Neuron (in vitro differentiated cells): Measurements from ENCODE around the gene MACF1.
"Not testable (repeated sequence)": the region's sequence is repeated elsewhere in the genome, so short reads cannot be mapped to it uniquely, and the experiment has no call there.

ENCODE experiments used
- H2AFZ ChIP-seq: one replicate; pipeline ENCODE4 v1.6.1; 2013; ENCODE audit warnings: low read depth, mild to moderate bottlenecking, inconsistent platforms, low read length, moderate library complexity
- H3K27me3 ChIP-seq: one replicate; pipeline ENCODE4 v1.6.1; 2013; ENCODE audit warnings: low read length; ENCODE audit not compliant: insufficient read depth
- H3K36me3 ChIP-seq: one replicate; pipeline ENCODE4 v1.6.1; 2013; ENCODE audit warnings: low read length; ENCODE audit not compliant: insufficient read depth
- H3K4me1 ChIP-seq: one replicate; pipeline ENCODE4 v1.6.1; 2013; ENCODE audit warnings: low read length; ENCODE audit not compliant: insufficient read depth
- H3K4me3 ChIP-seq: 2 replicates; pipeline ENCODE4 v1.5.1; 2013; ENCODE audit warnings: mild to moderate bottlenecking, low read length, moderate library complexity
- H3K9me3 ChIP-seq: one replicate; pipeline ENCODE4 v1.6.1; 2013; ENCODE audit warnings: low read length

MACF1 gene

GRCh38 chr1:39494671-39495410, 290.3 kb downstream of the MACF1 start:
- no peaks in the 10 kb centered on the region for H3K36me3 ChIP-seq
- H3K4me1 ChIP-seq, result peaks cover 3% of the 10 kb centered on the region
- H3K4me3 ChIP-seq, result no peak overlapping the region
- peaks cover 23% of the 10 kb centered on the region for H3K27me3 ChIP-seq
- H2AFZ ChIP-seq, result no peak overlapping the region
- no peaks in the 10 kb centered on the region for H3K9me3 ChIP-seq

- H3K4me1 ChIP-seq, H3K36me3 ChIP-seq, H2AFZ ChIP-seq: not testable (repeated sequence)
Measured at GRCh38 chr1:39496520-39496919, 292.0 kb downstream of the MACF1 start.

GRCh38 chr1:39497585-39497984, 293.1 kb downstream of the MACF1 start:
- H2AFZ ChIP-seq, result no peak overlapping the region
- H3K4me3 ChIP-seq, result no peak overlapping the region
- H3K9me3 ChIP-seq, result no peaks in the 10 kb centered on the region
- H3K4me1 ChIP-seq, result peaks cover 9% of the 10 kb centered on the region
- H3K36me3 ChIP-seq, result no peaks in the 10 kb centered on the region
- peaks cover 13% of the 10 kb centered on the region for H3K27me3 ChIP-seq

More at GRCh38 chr1:39496520-39496919, 292.0 kb downstream of the MACF1 start:
- not testable (repeated sequence) for H3K4me3 ChIP-seq, H3K9me3 ChIP-seq
- H3K27me3 ChIP-seq, result peaks cover 18% of the 10 kb centered on the region

- H2AFZ ChIP-seq, H3K36me3 ChIP-seq, H3K4me3 ChIP-seq, H3K9me3 ChIP-seq, H3K4me1 ChIP-seq, H3K27me3 ChIP-seq: not testable (repeated sequence)
Measured at GRCh38 chr1:39498096-39498710, 293.7 kb downstream of the MACF1 start.

GRCh38 chr1:39498821-39499220, 294.3 kb downstream of the MACF1 start:
- H3K4me1 ChIP-seq, H3K27me3 ChIP-seq, H2AFZ ChIP-seq, H3K9me3 ChIP-seq, H3K4me3 ChIP-seq, H3K36me3 ChIP-seq: not testable (repeated sequence)

- Histone ChIP-seq H3K4me1 (peaks cover 9% of the 10 kb centered on the region), H3K4me3 (no peak overlapping the region), H3K36me3 (no peaks in the 10 kb centered on the region), H2AFZ (no peak overlapping the region), H3K9me3 (peaks cover 2% of the 10 kb centered on the region), H3K27me3 (no peaks in the 10 kb centered on the region)
Measured at GRCh38 chr1:39499668-39500067, 295.2 kb downstream of the MACF1 start.

GRCh38 chr1:39500862-39501389, 296.4 kb downstream of the MACF1 start:
- H3K9me3 ChIP-seq, result peaks cover 2% of the 10 kb centered on the region
- no peak overlapping the region for H3K4me3 ChIP-seq
- H3K4me1 ChIP-seq, result peaks cover 9% of the 10 kb centered on the region
- H2AFZ ChIP-seq, result no peak overlapping the region
- H3K36me3 ChIP-seq, result no peaks in the 10 kb centered on the region
- H3K27me3 ChIP-seq, result no peaks in the 10 kb centered on the region

- H3K27me3 ChIP-seq, result no peaks in the 10 kb centered on the region
- peaks cover 2% of the 10 kb centered on the region for H3K9me3 ChIP-seq
- peaks cover 9% of the 10 kb centered on the region for H3K4me1 ChIP-seq
- H3K4me3 ChIP-seq, result no peak overlapping the region
- H3K36me3 ChIP-seq, result no peaks in the 10 kb centered on the region
- no peak overlapping the region for H2AFZ ChIP-seq
Measured at GRCh38 chr1:39501666-39502065, 297.2 kb downstream of the MACF1 start.

GRCh38 chr1:39504436-39504835, 299.9 kb downstream of the MACF1 start:
- H3K27me3 ChIP-seq, H3K36me3 ChIP-seq, H2AFZ ChIP-seq, H3K9me3 ChIP-seq, H3K4me3 ChIP-seq: not testable (repeated sequence)
- H3K4me1 ChIP-seq, result peaks cover 11% of the 10 kb centered on the region

GRCh38 chr1:39505289-39505688, 300.8 kb downstream of the MACF1 start:
- H3K9me3 ChIP-seq, result peaks cover 2% of the 10 kb centered on the region
- no peak overlapping the region for H2AFZ ChIP-seq
- H3K4me1 ChIP-seq, result peaks cover 4% of the 10 kb centered on the region
- H3K4me3 ChIP-seq, result no peak overlapping the region
- no peaks in the 10 kb centered on the region for H3K36me3 ChIP-seq
- no peaks in the 10 kb centered on the region for H3K27me3 ChIP-seq

- H3K4me3 ChIP-seq, result no peak overlapping the region
- peaks cover 2% of the 10 kb centered on the region for H3K9me3 ChIP-seq
- no peaks in the 10 kb centered on the region for H3K27me3 ChIP-seq
- H2AFZ ChIP-seq, result no peak overlapping the region
- no peaks in the 10 kb centered on the region for H3K36me3 ChIP-seq
- peaks cover 3% of the 10 kb centered on the region for H3K4me1 ChIP-seq
Measured at GRCh38 chr1:39507230-39507928, 302.9 kb downstream of the MACF1 start.

GRCh38 chr1:39508266-39508665, 303.8 kb downstream of the MACF1 start:
- H3K9me3 ChIP-seq, result peaks cover 2% of the 10 kb centered on the region
- H3K36me3 ChIP-seq, result no peaks in the 10 kb centered on the region
- H3K4me3 ChIP-seq, result no peak overlapping the region
- H3K4me1 ChIP-seq, result peaks cover 3% of the 10 kb centered on the region
- H2AFZ ChIP-seq, result no peak overlapping the region
- H3K27me3 ChIP-seq, result no peaks in the 10 kb centered on the region

- peaks cover 2% of the 10 kb centered on the region for H3K9me3 ChIP-seq
- no peak overlapping the region for H2AFZ ChIP-seq
- H3K4me1 ChIP-seq, result peaks cover 3% of the 10 kb centered on the region
- H3K27me3 ChIP-seq, result no peaks in the 10 kb centered on the region
- no peak overlapping the region for H3K4me3 ChIP-seq
- H3K36me3 ChIP-seq, result no peaks in the 10 kb centered on the region
Measured at GRCh38 chr1:39508857-39509305, 304.4 kb downstream of the MACF1 start.
